Measurements from ENCODE around the gene CAMTA1. TPM values are rescaled to one million over a fixed set of nuclear protein-coding genes. Genes with fewer than 3 reads are reported as not detected.
A peak's percentile ranks its signal among the peaks of the same experiment; 100 is the strongest.

Gene CAMTA1
- total RNA-seq, 2 donors from 2014 or later = 105 to 113 TPM

GRCh38 chr1:7285856-7286454 lies 500.7 kb downstream of the CAMTA1 start:
- no peaks in the 10 kb centered on the region for H3K27me3 ChIP-seq (replicated peaks; ENCODE audit: insufficient read depth)
- no peak for ATAC-seq (ENCODE audit: insufficient number of reproducible peaks, low FRiP score, low read depth)
- no peak overlapping the region for H3K27ac ChIP-seq
- H3K9me3 ChIP-seq = no peaks in the 10 kb centered on the region
- peaks cover 0 to 4% of the 10 kb centered on the region in 2 donors for H3K4me1 ChIP-seq (ENCODE audit: control insufficient read depth in 1 of 2, low read depth in 2 of 2)
- TF ChIP-seq, protein P1, sequence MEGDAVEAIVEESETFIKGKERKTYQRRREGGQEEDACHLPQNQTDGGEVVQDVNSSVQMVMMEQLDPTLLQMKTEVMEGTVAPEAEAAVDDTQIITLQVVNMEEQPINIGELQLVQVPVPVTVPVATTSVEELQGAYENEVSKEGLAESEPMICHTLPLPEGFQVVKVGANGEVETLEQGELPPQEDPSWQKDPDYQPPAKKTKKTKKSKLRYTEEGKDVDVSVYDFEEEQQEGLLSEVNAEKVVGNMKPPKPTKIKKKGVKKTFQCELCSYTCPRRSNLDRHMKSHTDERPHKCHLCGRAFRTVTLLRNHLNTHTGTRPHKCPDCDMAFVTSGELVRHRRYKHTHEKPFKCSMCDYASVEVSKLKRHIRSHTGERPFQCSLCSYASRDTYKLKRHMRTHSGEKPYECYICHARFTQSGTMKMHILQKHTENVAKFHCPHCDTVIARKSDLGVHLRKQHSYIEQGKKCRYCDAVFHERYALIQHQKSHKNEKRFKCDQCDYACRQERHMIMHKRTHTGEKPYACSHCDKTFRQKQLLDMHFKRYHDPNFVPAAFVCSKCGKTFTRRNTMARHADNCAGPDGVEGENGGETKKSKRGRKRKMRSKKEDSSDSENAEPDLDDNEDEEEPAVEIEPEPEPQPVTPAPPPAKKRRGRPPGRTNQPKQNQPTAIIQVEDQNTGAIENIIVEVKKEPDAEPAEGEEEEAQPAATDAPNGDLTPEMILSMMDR (IDR thresholded peaks at IDR 0.05) = no peak
- no peak overlapping the region for H3K4me3 ChIP-seq
- DNase-seq (ENCODE audit: low spot score) = no peak
- no peaks in the 10 kb centered on the region for H3K36me3 ChIP-seq

- Histone ChIP-seq H3K27ac (no peak overlapping the region), H3K9me3 (no peaks in the 10 kb centered on the region), H3K4me3 (no peak overlapping the region), H3K36me3 (no peaks in the 10 kb centered on the region), H3K27me3 (replicated peaks; ENCODE audit: insufficient read depth) (no peaks in the 10 kb centered on the region), H3K4me1 (ENCODE audit: control insufficient read depth in 1 of 2, low read depth in 2 of 2) (peaks cover 8 to 14% of the 10 kb centered on the region in 2 donors)
- ATAC-seq (ENCODE audit: insufficient number of reproducible peaks, low FRiP score, low read depth) (no peak), DNase-seq (ENCODE audit: low spot score) (no peak)
- TF ChIP-seq, protein P1 (IDR thresholded peaks at IDR 0.05) = no peak
These were observed 501.8 kb downstream of the CAMTA1 start for GRCh38 chr1:7287013-7287412.

DNA sequence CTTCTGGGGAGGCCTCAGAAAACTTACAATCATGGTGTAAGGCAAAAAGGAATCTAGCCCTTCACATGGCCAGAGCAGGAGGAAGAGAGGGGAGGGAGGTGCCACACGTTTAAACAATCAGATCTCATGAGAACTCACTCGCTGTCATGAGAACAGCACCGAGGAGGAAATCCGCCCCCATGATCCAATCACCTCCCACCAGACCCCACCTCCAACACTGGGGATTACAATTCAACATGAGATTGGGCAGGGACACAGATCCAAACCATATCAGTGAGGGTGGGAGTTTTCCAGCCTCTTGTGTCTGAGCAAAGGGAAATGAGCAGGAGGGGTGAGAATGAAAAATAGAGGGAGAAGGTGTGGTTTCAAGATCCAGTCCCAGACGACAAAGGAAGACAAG lies 503.7 kb downstream of the CAMTA1 start:
- H3K4me3 ChIP-seq = no peak overlapping the region
- ATAC-seq (ENCODE audit: insufficient number of reproducible peaks, low FRiP score, low read depth) = no peak
- no peaks in the 10 kb centered on the region for H3K9me3 ChIP-seq
- DNase-seq (ENCODE audit: low spot score) = no peak
- no peaks in the 10 kb centered on the region for H3K27me3 ChIP-seq (replicated peaks; ENCODE audit: insufficient read depth)
- TF ChIP-seq, protein P1 (IDR thresholded peaks at IDR 0.05) = no peak
- no peak overlapping the region for H3K27ac ChIP-seq
- H3K36me3 ChIP-seq = no peaks in the 10 kb centered on the region
- peaks cover 8 to 20% of the 10 kb centered on the region in 2 donors for H3K4me1 ChIP-seq (ENCODE audit: control insufficient read depth in 1 of 2, low read depth in 2 of 2)

GRCh38 chr1:7289694-7290093 lies 504.4 kb downstream of the CAMTA1 start:
- no peaks in the 10 kb centered on the region for H3K9me3 ChIP-seq
- H3K27ac ChIP-seq = no peak overlapping the region
- DNase-seq (ENCODE audit: low spot score) (no peak), ATAC-seq (ENCODE audit: insufficient number of reproducible peaks, low FRiP score, low read depth) (no peak)
- no peaks in the 10 kb centered on the region for H3K27me3 ChIP-seq (replicated peaks; ENCODE audit: insufficient read depth)
- no peaks in the 10 kb centered on the region for H3K36me3 ChIP-seq
- TF ChIP-seq, protein P1 (IDR thresholded peaks at IDR 0.05) = no peak
- H3K4me3 ChIP-seq = no peak overlapping the region
- peaks cover 8 to 20% of the 10 kb centered on the region in 2 donors for H3K4me1 ChIP-seq (ENCODE audit: control insufficient read depth in 1 of 2, low read depth in 2 of 2)

DNA sequence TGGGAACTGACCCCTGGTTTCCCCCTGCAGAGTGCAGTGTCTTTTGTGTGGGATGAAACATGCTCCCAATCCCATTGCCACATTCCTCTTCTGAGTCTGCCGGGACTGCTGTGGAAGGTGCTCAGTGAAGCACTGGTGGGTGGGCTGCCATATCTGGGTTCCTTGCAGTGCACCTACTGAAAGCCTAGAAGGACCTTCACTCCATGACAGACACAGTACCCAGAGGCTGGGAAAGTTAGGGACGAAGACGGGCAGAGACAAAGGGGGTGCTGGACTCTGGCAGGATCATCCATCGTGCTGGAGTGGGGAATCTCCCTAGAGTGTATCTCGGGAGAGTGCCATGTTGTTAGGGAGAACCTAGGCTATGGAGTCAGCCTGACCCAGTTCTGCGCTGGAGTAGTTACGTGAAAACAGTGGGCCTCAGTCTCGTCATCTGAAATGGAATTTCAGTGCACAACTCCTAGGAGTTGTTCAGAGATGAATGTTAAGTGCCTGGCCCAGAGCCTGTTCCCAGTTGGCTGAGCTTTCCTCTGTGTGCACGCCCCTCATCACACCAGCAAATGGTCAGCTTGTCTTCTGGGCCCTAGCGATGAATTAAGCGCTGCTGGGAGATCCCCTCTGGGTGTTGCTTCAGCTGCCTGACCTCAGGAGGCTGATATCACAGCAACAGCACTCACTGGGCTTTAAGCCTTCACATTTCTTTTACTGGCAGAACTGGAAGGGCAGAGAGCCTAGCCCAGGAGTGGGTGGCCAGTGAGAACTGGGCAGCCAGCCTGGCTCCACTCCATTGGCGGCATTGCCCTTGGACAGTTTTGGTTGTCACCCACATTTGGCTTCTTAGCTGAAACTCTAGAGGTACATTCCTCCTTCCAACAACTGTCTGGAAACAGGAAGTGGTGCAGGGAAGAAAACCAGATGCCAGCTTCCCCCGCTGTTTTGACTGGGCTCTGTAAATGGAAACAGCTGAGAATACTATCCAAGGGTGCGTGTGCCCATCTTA lies 506.0 kb downstream of the CAMTA1 start:
- H3K27me3 ChIP-seq (replicated peaks; ENCODE audit: insufficient read depth) = no peaks in the 10 kb centered on the region
- ATAC-seq (ENCODE audit: insufficient number of reproducible peaks, low FRiP score, low read depth) (peak; percentile 54), DNase-seq (ENCODE audit: low spot score) (no peak)
- H3K36me3 ChIP-seq = no peaks in the 10 kb centered on the region
- no peaks in the 10 kb centered on the region for H3K9me3 ChIP-seq
- peak overlapping the region in 1 of 2 donors; percentile 45 for H3K27ac ChIP-seq
- H3K4me3 ChIP-seq = no peak overlapping the region
- TF ChIP-seq, protein P1 (IDR thresholded peaks at IDR 0.05) = no peak
- peaks cover 8 to 20% of the 10 kb centered on the region in 2 donors for H3K4me1 ChIP-seq (ENCODE audit: control insufficient read depth in 1 of 2, low read depth in 2 of 2)
